Immature natural killer cell (primary cell): ENCODE measurements around the gene RMC1. TPM values are rescaled to one million over a fixed set of nuclear protein-coding genes. Genes with fewer than 3 reads are reported as not detected.

ENCODE experiments used
- DNase-seq, 3 donors: peaks; one replicate each; pipeline ENCODE4 v3.0.0; 2022; ENCODE audit warnings: mixed read lengths in 1 of 3
- H3K27ac Mint-ChIP-seq, 6 donors: one replicate each; pipeline ENCODE4 v1.8.0; 2020; ENCODE audit warnings: mixed read lengths in 6 of 6, mild to moderate bottlenecking in 5 of 6, inconsistent platforms in 4 of 6, moderate library complexity in 3 of 6
- H3K27me3 Mint-ChIP-seq, 3 donors: one replicate each; pipeline ENCODE4 v1.8.0; 2020 to 2021; ENCODE audit warnings: low read depth in 3 of 3, mild to moderate bottlenecking in 3 of 3, mixed read lengths in 3 of 3, moderate library complexity in 3 of 3, inconsistent platforms in 1 of 3
- H3K36me3 Mint-ChIP-seq, 3 donors: one replicate each; pipeline ENCODE4 v1.8.0; 2020; ENCODE audit warnings: mixed read lengths in 3 of 3, inconsistent platforms in 2 of 3, mild to moderate bottlenecking in 2 of 3
- H3K4me1 Mint-ChIP-seq, 2 donors: one replicate each; pipeline ENCODE4 v1.8.0; 2020; ENCODE audit warnings: inconsistent platforms in 2 of 2, mild to moderate bottlenecking in 2 of 2, mixed read lengths in 2 of 2, moderate library complexity in 1 of 2
- H3K4me3 Mint-ChIP-seq, 5 donors: one replicate each; pipeline ENCODE4 v1.8.0; 2020; ENCODE audit warnings: mild to moderate bottlenecking in 5 of 5, mixed read lengths in 5 of 5, inconsistent platforms in 3 of 5, moderate library complexity in 3 of 5
- H3K9me3 Mint-ChIP-seq, 6 donors: one replicate each; pipeline ENCODE4 v1.8.0; 2020; ENCODE audit warnings: mild to moderate bottlenecking in 6 of 6, mixed read lengths in 6 of 6, inconsistent platforms in 4 of 6, moderate library complexity in 3 of 6
- polyA plus RNA-seq, 3 donors: library from polyadenylated mRNA; unstranded; fragments of 300-500 nt; fragmentation: Illumina TruSeq; gene quantifications; one replicate each; pipeline ENCODE4 v1.2.3, GENCODE V29; 2021

The RMC1 gene
- polyA plus RNA-seq, 3 donors from 2014 or later = 33.4 to 67.1 (median 39.0) TPM

GRCh38 chr18:23528580-23529472 lies 25.5 kb downstream of the RMC1 start:
- Mint-ChIP-seq H3K4me3 (no peak overlapping the region), H3K27me3 (peaks cover 3 to 12% (median 10%) of the 10 kb centered on the region in 3 donors)

DNA sequence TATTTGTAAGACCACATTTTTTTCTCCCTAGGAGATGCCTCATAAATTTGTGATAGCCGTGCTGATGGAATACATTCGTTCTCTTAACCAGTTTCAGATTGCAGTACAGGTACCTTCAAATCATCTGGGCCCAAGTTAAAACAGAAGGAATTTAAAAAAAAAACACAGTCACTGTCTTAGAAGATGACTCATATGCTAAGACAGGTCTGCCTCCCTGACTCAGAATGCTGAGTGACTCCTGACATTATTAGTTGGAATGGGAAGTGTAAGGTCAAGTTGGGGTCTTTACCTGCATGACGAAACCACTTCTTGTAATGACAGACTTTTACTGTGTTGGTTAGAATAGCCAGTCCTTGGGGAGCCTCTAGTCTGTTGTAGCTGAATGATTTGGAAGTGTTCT lies 26.3 kb downstream of the RMC1 start:
- no peak for DNase-seq
- H3K9me3 Mint-ChIP-seq = no peaks in the 10 kb centered on the region
- peaks cover 1 to 12% (median 9%) of the 10 kb centered on the region in 3 donors for H3K27me3 Mint-ChIP-seq
- peak overlapping the region in 4 of 6 donors; percentile 16 to 75 (median 40) for H3K27ac Mint-ChIP-seq
- H3K4me1 Mint-ChIP-seq = no peaks in the 10 kb centered on the region
- H3K36me3 Mint-ChIP-seq = peaks cover 0 to 66% (median 47%) of the 10 kb centered on the region in 3 donors
- H3K4me3 Mint-ChIP-seq = no peak overlapping the region

More at GRCh38 chr18:23528580-23529472, 25.5 kb downstream of the RMC1 start:
- H3K9me3 Mint-ChIP-seq = no peaks in the 10 kb centered on the region
- no peaks in the 10 kb centered on the region for H3K4me1 Mint-ChIP-seq
- peaks cover 0 to 62% (median 49%) of the 10 kb centered on the region in 3 donors for H3K36me3 Mint-ChIP-seq
- no peak for DNase-seq
- H3K27ac Mint-ChIP-seq = peak overlapping the region in 5 of 6 donors; percentile 11 to 75 (median 37)

- H3K27ac Mint-ChIP-seq = peak overlapping the region; percentile 31 to 75 (median 60)
- DNase-seq = no peak
- H3K4me3 Mint-ChIP-seq = no peak overlapping the region
- H3K36me3 Mint-ChIP-seq = peaks cover 0 to 69% (median 48%) of the 10 kb centered on the region in 3 donors
- no peaks in the 10 kb centered on the region for H3K9me3 Mint-ChIP-seq
- no peaks in the 10 kb centered on the region for H3K4me1 Mint-ChIP-seq
- H3K27me3 Mint-ChIP-seq = peaks cover 3 to 14% (median 11%) of the 10 kb centered on the region in 3 donors
These were observed 26.9 kb downstream of the RMC1 start for GRCh38 chr18:23530195-23530594.

DNA sequence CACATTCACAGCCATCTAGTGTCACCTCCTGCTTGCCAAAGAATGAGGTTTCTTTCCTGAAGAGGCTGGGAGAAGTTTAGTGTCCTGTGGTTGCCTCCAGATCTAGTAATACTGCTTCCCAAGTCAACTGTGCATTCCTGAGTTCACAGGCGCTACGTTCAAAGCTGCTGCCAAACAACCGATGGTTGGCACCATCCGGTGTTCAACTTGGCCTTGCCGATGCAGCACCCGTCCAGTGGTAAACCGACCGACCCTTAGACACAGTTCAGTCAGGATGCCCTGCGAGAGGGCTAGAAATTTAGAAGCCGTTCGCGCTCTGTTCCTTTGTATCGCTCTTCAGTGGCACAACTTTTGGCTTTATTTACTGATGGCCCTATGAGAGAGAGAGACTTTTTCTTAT lies 28.6 kb downstream of the RMC1 start:
- peaks cover 0 to 71% (median 55%) of the 10 kb centered on the region in 3 donors for H3K36me3 Mint-ChIP-seq
- DNase-seq = no peak
- H3K4me1 Mint-ChIP-seq = no peaks in the 10 kb centered on the region
- peaks cover 5 to 13% (median 9%) of the 10 kb centered on the region in 3 donors for H3K27me3 Mint-ChIP-seq
- peak overlapping the region in 5 of 6 donors; percentile 19 to 62 (median 55) for H3K27ac Mint-ChIP-seq
- H3K4me3 Mint-ChIP-seq = no peak overlapping the region
- no peaks in the 10 kb centered on the region for H3K9me3 Mint-ChIP-seq

- Mint-ChIP-seq H3K27ac (peak overlapping the region in 4 of 6 donors; percentile 41 to 69 (median 56)), H3K36me3 (peaks cover 0 to 75% (median 58%) of the 10 kb centered on the region in 3 donors), H3K4me3 (no peak overlapping the region), H3K4me1 (no peaks in the 10 kb centered on the region), H3K9me3 (no peaks in the 10 kb centered on the region), H3K27me3 (peaks cover 5 to 13% (median 9%) of the 10 kb centered on the region in 3 donors)
- DNase-seq = no peak
These were observed 29.5 kb downstream of the RMC1 start for GRCh38 chr18:23532848-23533247.

GRCh38 chr18:23534276-23534675 lies 31.0 kb downstream of the RMC1 start:
- Mint-ChIP-seq H3K36me3 (peaks cover 5 to 78% (median 56%) of the 10 kb centered on the region in 3 donors), H3K27me3 (peaks cover 5 to 13% (median 9%) of the 10 kb centered on the region in 3 donors), H3K27ac (no peak overlapping the region), H3K4me3 (no peak overlapping the region), H3K9me3 (no peaks in the 10 kb centered on the region), H3K4me1 (peaks cover 3 to 6% of the 10 kb centered on the region in 2 donors)
- no peak for DNase-seq

- Mint-ChIP-seq H3K4me3 (no peak overlapping the region), H3K27me3 (peaks cover 5 to 12% (median 7%) of the 10 kb centered on the region in 3 donors), H3K4me1 (peaks cover 19 to 23% of the 10 kb centered on the region in 2 donors), H3K9me3 (no peaks in the 10 kb centered on the region), H3K27ac (peak overlapping the region in 5 of 6 donors; percentile 28 to 77 (median 46)), H3K36me3 (peaks cover 20 to 83% (median 53%) of the 10 kb centered on the region in 3 donors)
- DNase-seq = no peak
These were observed 32.9 kb downstream of the RMC1 start for GRCh38 chr18:23536204-23536603.

DNA sequence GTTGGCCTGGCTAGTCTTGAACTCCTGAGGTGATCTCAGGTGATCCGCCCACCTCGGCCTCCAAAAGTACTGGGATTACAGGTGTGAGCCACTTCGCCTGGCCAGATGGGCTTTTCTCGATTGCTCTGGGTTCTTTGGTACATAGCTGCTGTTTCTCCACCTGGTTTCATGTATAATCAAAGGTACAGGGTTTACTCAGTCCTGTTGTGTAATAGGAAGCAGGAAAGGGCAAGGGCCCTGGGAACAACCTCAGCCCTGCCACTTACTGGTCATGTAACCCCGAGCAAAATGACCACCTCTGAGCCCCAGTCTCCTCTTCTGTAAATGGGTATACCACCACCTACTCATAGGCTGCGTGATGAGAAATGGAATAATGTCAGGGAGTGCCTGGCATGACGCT lies 34.0 kb downstream of the RMC1 start:
- Mint-ChIP-seq H3K27me3 (peaks cover 5 to 9% (median 7%) of the 10 kb centered on the region in 3 donors), H3K36me3 (peaks cover 21 to 85% (median 51%) of the 10 kb centered on the region in 3 donors), H3K9me3 (no peaks in the 10 kb centered on the region), H3K4me1 (peaks cover 27 to 31% of the 10 kb centered on the region in 2 donors), H3K4me3 (no peak overlapping the region), H3K27ac (peak overlapping the region in 4 of 6 donors; percentile 7 to 57 (median 34))
- DNase-seq = no peak

DNA sequence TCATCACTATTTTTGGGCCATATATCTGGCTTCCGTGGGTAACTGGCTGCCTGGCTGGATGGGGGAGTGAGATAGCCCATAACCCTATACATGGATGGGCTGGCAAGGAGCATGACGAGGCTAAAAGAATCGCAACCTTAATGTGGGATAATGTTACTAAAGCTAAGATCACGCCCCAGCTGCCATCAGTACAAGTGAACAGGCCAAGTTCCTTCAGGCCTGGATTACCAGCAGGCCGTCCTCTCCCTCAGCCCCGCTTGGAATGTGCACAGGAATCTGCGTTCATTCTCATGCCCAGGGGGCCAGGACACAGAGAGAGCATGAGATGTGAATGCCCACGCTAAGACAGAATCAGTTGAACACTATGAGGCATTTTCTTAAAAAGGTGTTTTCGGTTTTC lies 34.7 kb downstream of the RMC1 start:
- peaks cover 31 to 32% of the 10 kb centered on the region in 2 donors for H3K4me1 Mint-ChIP-seq
- H3K27me3 Mint-ChIP-seq = peaks cover 4 to 9% (median 7%) of the 10 kb centered on the region in 3 donors
- peaks cover 25 to 85% (median 49%) of the 10 kb centered on the region in 3 donors for H3K36me3 Mint-ChIP-seq
- H3K27ac Mint-ChIP-seq = peak overlapping the region in 2 of 6 donors; percentile 43 to 80
- no peak overlapping the region for H3K4me3 Mint-ChIP-seq
- no peaks in the 10 kb centered on the region for H3K9me3 Mint-ChIP-seq
- DNase-seq = no peak

- Mint-ChIP-seq H3K4me3 (no peak overlapping the region), H3K27ac (peak overlapping the region in 5 of 6 donors; percentile 24 to 71 (median 49)), H3K27me3 (peaks cover 4 to 9% (median 9%) of the 10 kb centered on the region in 3 donors), H3K4me1 (peaks cover 31 to 32% of the 10 kb centered on the region in 2 donors), H3K36me3 (peaks cover 30 to 82% (median 52%) of the 10 kb centered on the region in 3 donors), H3K9me3 (no peaks in the 10 kb centered on the region)
- DNase-seq = no peak
These were observed 35.6 kb downstream of the RMC1 start for GRCh38 chr18:23538870-23539269.

DNA sequence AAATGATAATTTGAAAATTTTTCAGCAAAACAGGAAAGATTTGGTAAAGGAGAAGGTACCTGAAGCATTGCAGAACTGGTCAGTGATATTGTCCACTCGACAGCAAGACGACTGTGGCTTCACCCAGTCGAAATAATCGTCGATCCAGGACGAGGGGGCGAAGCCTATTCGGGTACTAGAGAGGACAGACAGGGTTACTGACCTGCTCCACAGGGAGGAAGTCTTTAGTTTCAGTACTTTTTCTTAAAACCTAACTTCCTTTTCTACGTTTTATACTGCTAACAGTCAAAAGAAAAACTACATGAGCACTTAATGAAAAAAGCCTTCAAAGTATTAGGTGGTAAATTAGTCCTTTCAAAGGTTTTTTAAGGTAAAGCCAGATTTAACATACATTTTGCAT lies 36.0 kb downstream of the RMC1 start:
- H3K36me3 Mint-ChIP-seq = peaks cover 33 to 82% (median 54%) of the 10 kb centered on the region in 3 donors
- no peaks in the 10 kb centered on the region for H3K9me3 Mint-ChIP-seq
- no peak overlapping the region for H3K4me3 Mint-ChIP-seq
- H3K4me1 Mint-ChIP-seq = peaks cover 31 to 32% of the 10 kb centered on the region in 2 donors
- H3K27ac Mint-ChIP-seq = peak overlapping the region in 5 of 6 donors; percentile 36 to 88 (median 68)
- DNase-seq = no peak
- peaks cover 4 to 9% (median 9%) of the 10 kb centered on the region in 3 donors for H3K27me3 Mint-ChIP-seq

- no peak for DNase-seq
- Mint-ChIP-seq H3K27ac (peak overlapping the region; percentile 85 to 90 (median 88)), H3K9me3 (no peaks in the 10 kb centered on the region), H3K4me1 (peaks cover 34 to 35% of the 10 kb centered on the region in 2 donors), H3K36me3 (peaks cover 33 to 86% (median 61%) of the 10 kb centered on the region in 3 donors), H3K4me3 (peak overlapping the region in 3 of 5 donors; percentile 29 to 49 (median 41)), H3K27me3 (peaks cover 4 to 12% (median 9%) of the 10 kb centered on the region in 3 donors)
These were observed 36.7 kb downstream of the RMC1 start for GRCh38 chr18:23539911-23540525.

DNA sequence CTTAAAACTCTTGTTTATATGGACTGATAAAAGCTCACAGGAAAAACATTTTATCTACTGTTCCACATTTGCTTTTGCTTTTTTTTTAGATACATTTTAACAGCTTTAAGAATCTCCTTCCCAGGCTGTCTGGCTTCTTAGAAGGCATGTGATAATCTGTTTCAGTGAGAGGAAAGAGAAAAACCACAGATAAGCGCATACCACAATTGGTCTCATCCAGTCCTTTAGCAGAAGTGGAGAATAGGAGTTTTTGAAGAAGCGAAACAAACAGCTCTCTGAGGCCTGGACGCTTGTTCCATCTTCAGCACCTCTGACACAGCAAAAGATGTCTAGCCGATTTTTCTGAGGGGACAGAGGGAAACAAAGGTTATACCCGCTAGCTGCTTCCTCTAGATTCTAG lies 37.6 kb downstream of the RMC1 start:
- Mint-ChIP-seq H3K4me3 (peak overlapping the region; percentile 44 to 74 (median 55)), H3K36me3 (peaks cover 33 to 81% (median 56%) of the 10 kb centered on the region in 3 donors), H3K4me1 (peaks cover 35% of the 10 kb centered on the region in 2 donors), H3K9me3 (no peaks in the 10 kb centered on the region), H3K27me3 (peaks cover 0 to 10% (median 8%) of the 10 kb centered on the region in 3 donors), H3K27ac (peak overlapping the region; percentile 85 to 90 (median 88))
- peak; percentile 30 to 38 (median 38) for DNase-seq
